ENCODE measurements around the gene TRPV2. TPM values are rescaled to one million over a fixed set of nuclear protein-coding genes. Genes with fewer than 3 reads are reported as not detected.

Gene TRPV2
- total RNA-seq, 5 donors from 2014 or later (not counting 1 experiment from before 2014, with no cell fraction given): 91.3 to 127 (median 122) TPM

- Mint-ChIP-seq H3K4me1 (peaks cover 56 to 63% (median 59%) of the 10 kb centered on the region in 3 donors), H3K9me3 (no peaks in the 10 kb centered on the region), H3K27me3 (no peaks in the 10 kb centered on the region), H3K27ac (peak overlapping the region; percentile 79 to 99), H3K36me3 (peaks cover 31% of the 10 kb centered on the region), H3K4me3 (peak overlapping the region; percentile 24 to 95 (median 25))
- Histone ChIP-seq H3K27me3 (replicated peaks in 1 of 2; ENCODE audit: control insufficient read depth in 2 of 2, extremely low read depth in 1 of 2, insufficient read depth in 2 of 2, low read length in 1 of 2) (no peaks in the 10 kb centered on the region), H3K4me3 (ENCODE audit: control insufficient read depth in 1 of 2, extremely low read depth in 1 of 2, low read length in 1 of 2) (no peak overlapping the region), H3K27ac (ENCODE audit: low read length) (peak overlapping the region; percentile 16), H3K9me3 (no peaks in the 10 kb centered on the region), H3K4me1 (ENCODE audit: control insufficient read depth in 1 of 2, extremely low read depth in 1 of 2, insufficient read depth in 2 of 2, low read length in 2 of 2) (peaks cover 8 to 66% of the 10 kb centered on the region in 2 experiments), H3K36me3 (ENCODE audit: control insufficient read depth in 2 of 2, extremely low read depth in 1 of 2, insufficient read depth in 1 of 2, low read length in 1 of 2) (peaks cover 21 to 50% of the 10 kb centered on the region in 2 donors)
- 92% methylated on average over 5 of the region's 7 CpGs for WGBS (ENCODE audit: insufficient coverage)
- no peak for DNase-seq
- ChIA-PET CTCF (no interaction called here), POLR2A (no interaction called here)
- no peak for ATAC-seq (replicated peaks in 1 of 4)
Measured at GRCh38 chr17:16417896-16418684, 2.7 kb downstream of the TRPV2 start.

- no peak for ATAC-seq (replicated peaks in 1 of 4)
- Mint-ChIP-seq H3K27ac (peak overlapping the region; percentile 79 to 99), H3K36me3 (peaks cover 31% of the 10 kb centered on the region), H3K27me3 (no peaks in the 10 kb centered on the region), H3K9me3 (no peaks in the 10 kb centered on the region), H3K4me3 (peak overlapping the region; percentile 63 to 95 (median 68)), H3K4me1 (peaks cover 56 to 62% (median 59%) of the 10 kb centered on the region in 3 donors)
- Histone ChIP-seq H3K27ac (ENCODE audit: low read length) (peak overlapping the region; percentile 22), H3K36me3 (ENCODE audit: control insufficient read depth in 2 of 2, extremely low read depth in 1 of 2, insufficient read depth in 1 of 2, low read length in 1 of 2) (peaks cover 21 to 56% of the 10 kb centered on the region in 2 donors), H3K27me3 (replicated peaks in 1 of 2; ENCODE audit: control insufficient read depth in 2 of 2, extremely low read depth in 1 of 2, insufficient read depth in 2 of 2, low read length in 1 of 2) (no peaks in the 10 kb centered on the region), H3K4me1 (ENCODE audit: control insufficient read depth in 1 of 2, extremely low read depth in 1 of 2, insufficient read depth in 2 of 2, low read length in 2 of 2) (peaks cover 8 to 66% of the 10 kb centered on the region in 2 experiments), H3K4me3 (ENCODE audit: control insufficient read depth in 1 of 2, extremely low read depth in 1 of 2, low read length in 1 of 2) (no peak overlapping the region), H3K9me3 (no peaks in the 10 kb centered on the region)
- ChIA-PET POLR2A (interaction anchor here in 1 of 2 donors (0.5 to 0.6 kb wide), 2 partner anchors 38 to 164 kb away, joined by 3 to 5 read pairs; partner anchors contain the start of gene UBB), CTCF (interaction anchor here in 1 of 2 donors (0.5 kb wide), 1 partner anchor 50 kb away, joined by 7 read pairs; no protein-coding TSS in a partner anchor)
- WGBS (ENCODE audit: insufficient coverage): 88% methylated on average over 1 of the region's 2 CpGs
- no peak for DNase-seq
Measured at GRCh38 chr17:16418685-16419068, 3.3 kb downstream of the TRPV2 start.

GRCh38 chr17:16419074-16419928 lies 3.9 kb downstream of the TRPV2 start:
- Mint-ChIP-seq H3K36me3 (peaks cover 31% of the 10 kb centered on the region), H3K27me3 (no peaks in the 10 kb centered on the region), H3K4me1 (peaks cover 56 to 60% (median 56%) of the 10 kb centered on the region in 3 donors), H3K9me3 (no peaks in the 10 kb centered on the region), H3K27ac (peak overlapping the region; percentile 79 to 99), H3K4me3 (peak overlapping the region; percentile 63 to 95 (median 68))
- H3K9me3 ChIP-seq: no peaks in the 10 kb centered on the region
- no peaks in the 10 kb centered on the region for H3K27me3 ChIP-seq (replicated peaks in 1 of 2; ENCODE audit: control insufficient read depth in 2 of 2, extremely low read depth in 1 of 2, insufficient read depth in 2 of 2, low read length in 1 of 2)
- ATAC-seq (replicated peaks in 1 of 4) (peak in 2 of 4 experiments; percentile 21 to 26), DNase-seq (peak in 5 of 35 experiments; percentile 16 to 50 (median 34))
- POLR2A ChIA-PET: interaction anchor here in 1 of 2 donors (0.5 to 0.6 kb wide), 2 partner anchors 38 to 165 kb away, joined by 3 to 5 read pairs; partner anchors contain the start of gene UBB
- peaks cover 8 to 64% of the 10 kb centered on the region in 2 experiments for H3K4me1 ChIP-seq (ENCODE audit: control insufficient read depth in 1 of 2, extremely low read depth in 1 of 2, insufficient read depth in 2 of 2, low read length in 2 of 2)
- peak overlapping the region; percentile 29 for H3K27ac ChIP-seq (ENCODE audit: low read length)
- CTCF ChIA-PET: interaction anchor here in 1 of 2 donors (0.5 kb wide), 1 partner anchor 51 kb away, joined by 7 read pairs; no protein-coding TSS in a partner anchor
- peaks cover 21 to 58% of the 10 kb centered on the region in 2 donors for H3K36me3 ChIP-seq (ENCODE audit: control insufficient read depth in 2 of 2, extremely low read depth in 1 of 2, insufficient read depth in 1 of 2, low read length in 1 of 2)
- no peak overlapping the region for H3K4me3 ChIP-seq (ENCODE audit: control insufficient read depth in 1 of 2, extremely low read depth in 1 of 2, low read length in 1 of 2)
- WGBS (ENCODE audit: insufficient coverage): 43% methylated on average over 6 of the region's 8 CpGs

GRCh38 chr17:16419929-16420271 lies 4.5 kb downstream of the TRPV2 start:
- ATAC-seq (replicated peaks in 1 of 4): peak in 3 of 4 experiments; percentile 11 to 23 (median 21)
- ChIA-PET POLR2A (no interaction called here), CTCF (no interaction called here)
- WGBS (ENCODE audit: insufficient coverage): 15% methylated on average over 9 of the region's 10 CpGs
- H3K27ac ChIP-seq (ENCODE audit: low read length): peak overlapping the region; percentile 29
- H3K9me3 ChIP-seq: no peaks in the 10 kb centered on the region
- Mint-ChIP-seq H3K9me3 (no peaks in the 10 kb centered on the region), H3K27me3 (no peaks in the 10 kb centered on the region), H3K4me3 (peak overlapping the region in 2 of 3 donors; percentile 63 to 95), H3K4me1 (peaks cover 50 to 56% (median 51%) of the 10 kb centered on the region in 3 donors), H3K27ac (peak overlapping the region; percentile 79 to 99), H3K36me3 (peaks cover 31% of the 10 kb centered on the region)
- peaks cover 8 to 58% of the 10 kb centered on the region in 2 experiments for H3K4me1 ChIP-seq (ENCODE audit: control insufficient read depth in 1 of 2, extremely low read depth in 1 of 2, insufficient read depth in 2 of 2, low read length in 2 of 2)
- peak in 7 of 35 experiments; percentile 22 to 49 (median 33) for DNase-seq
- H3K27me3 ChIP-seq (replicated peaks in 1 of 2; ENCODE audit: control insufficient read depth in 2 of 2, extremely low read depth in 1 of 2, insufficient read depth in 2 of 2, low read length in 1 of 2): no peaks in the 10 kb centered on the region
- peaks cover 21 to 58% of the 10 kb centered on the region in 2 donors for H3K36me3 ChIP-seq (ENCODE audit: control insufficient read depth in 2 of 2, extremely low read depth in 1 of 2, insufficient read depth in 1 of 2, low read length in 1 of 2)
- no peak overlapping the region for H3K4me3 ChIP-seq (ENCODE audit: control insufficient read depth in 1 of 2, extremely low read depth in 1 of 2, low read length in 1 of 2)

GRCh38 chr17:16422416-16422815 lies 7.0 kb downstream of the TRPV2 start:
- POLR2A ChIA-PET: no interaction called here
- no peaks in the 10 kb centered on the region for H3K9me3 ChIP-seq
- DNase-seq (no peak), ATAC-seq (replicated peaks in 1 of 4) (no peak)
- peaks cover 33 to 40% (median 36%) of the 10 kb centered on the region in 3 donors for H3K4me1 Mint-ChIP-seq
- WGBS (ENCODE audit: insufficient coverage): 96% methylated on average over 7 of the region's 7 CpGs
- no peak overlapping the region for H3K4me3 Mint-ChIP-seq
- peaks cover 4 to 34% of the 10 kb centered on the region in 2 experiments for H3K4me1 ChIP-seq (ENCODE audit: control insufficient read depth in 1 of 2, extremely low read depth in 1 of 2, insufficient read depth in 2 of 2, low read length in 2 of 2)
- CTCF ChIA-PET: interaction anchor here in 1 of 2 donors (0.7 kb wide), 1 partner anchor 1088 kb away, joined by 6 read pairs; no protein-coding TSS in a partner anchor
- no peak overlapping the region for H3K4me3 ChIP-seq (ENCODE audit: control insufficient read depth in 1 of 2, extremely low read depth in 1 of 2, low read length in 1 of 2)
- no peaks in the 10 kb centered on the region for H3K27me3 ChIP-seq (replicated peaks in 1 of 2; ENCODE audit: control insufficient read depth in 2 of 2, extremely low read depth in 1 of 2, insufficient read depth in 2 of 2, low read length in 1 of 2)
- H3K36me3 Mint-ChIP-seq: peaks cover 40% of the 10 kb centered on the region
- peak overlapping the region in 1 of 2 donors; percentile 39 for H3K27ac Mint-ChIP-seq
- no peaks in the 10 kb centered on the region for H3K9me3 Mint-ChIP-seq
- no peak overlapping the region for H3K27ac ChIP-seq (ENCODE audit: low read length)
- no peaks in the 10 kb centered on the region for H3K27me3 Mint-ChIP-seq
- H3K36me3 ChIP-seq (ENCODE audit: control insufficient read depth in 2 of 2, extremely low read depth in 1 of 2, insufficient read depth in 1 of 2, low read length in 1 of 2): peaks cover 36 to 79% of the 10 kb centered on the region in 2 donors

Measured in T-cell (primary cell).